ENCODE data around the gene MIER1.
"Not testable (repeated sequence)": the region's sequence is repeated elsewhere in the genome, so short reads cannot be mapped to it uniquely, and the experiment has no call there.

The MIER1 gene

DNA sequence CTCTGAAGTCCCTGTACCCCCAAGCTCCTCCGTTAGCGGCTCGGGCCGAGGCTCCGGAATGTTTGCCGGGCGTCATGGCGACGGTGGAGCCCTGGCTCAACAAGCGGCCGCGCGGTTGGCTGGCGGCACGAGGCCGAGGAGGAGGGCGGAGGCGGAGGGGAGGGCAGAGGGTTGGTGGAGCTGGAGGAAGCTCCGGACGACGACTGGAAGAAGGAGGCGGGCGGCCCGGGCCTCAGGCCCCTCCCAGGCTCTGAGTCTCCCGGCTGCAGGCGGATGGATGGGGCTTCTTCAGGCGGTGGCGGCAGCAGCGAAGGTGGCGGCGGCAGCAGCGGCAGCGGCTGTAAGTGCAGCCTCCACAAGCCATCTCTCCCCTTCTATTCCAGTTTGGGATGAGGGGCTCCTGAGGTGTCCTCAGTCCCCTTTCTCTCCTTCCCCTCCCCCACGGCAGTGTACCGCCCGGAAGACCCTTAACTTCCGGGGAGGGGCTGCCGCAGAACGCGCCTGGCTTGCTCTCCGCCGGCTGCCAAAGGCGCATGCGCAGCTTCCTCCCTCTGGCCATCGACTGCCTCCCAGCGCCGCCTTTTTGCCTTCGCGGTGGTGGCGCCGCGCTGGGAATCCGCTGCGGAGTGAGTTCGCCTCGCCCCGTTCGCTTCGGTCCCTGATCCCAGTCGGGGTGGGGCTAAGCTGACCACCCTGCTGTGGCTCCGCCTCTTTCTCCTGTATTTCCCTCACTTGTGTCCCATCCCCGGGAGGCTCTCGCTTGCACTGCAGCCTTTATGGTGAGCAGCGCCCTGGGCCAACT is at the start of gene MIER1, which contains the start of gene DNAI4:
TSS of gene MIER1 (plus strand) at position 235 of the 802 bp plus-strand sequence. CDS start at position 274, 39 bp downstream.
TSS of gene DNAI4 (minus strand) at position 101 of the 802 bp plus-strand sequence. CDS start at position 76, 25 bp downstream.
- Histone ChIP-seq H3K36me3 (ENCODE audit: control insufficient read depth, insufficient read depth, low read length) (no peaks in the 10 kb centered on the region), H3K4me3 (ENCODE audit: low read length) (peak within 1 kb of the TSS; percentile 95), H3K9me3 (ENCODE audit: control insufficient read depth, low read length) (no peaks in the 10 kb centered on the region), H3K27me3 (ENCODE audit: control insufficient read depth, insufficient read depth, low read length) (no peaks in the 10 kb centered on the region), H3K9ac (ENCODE audit: low read length) (peak within 1 kb of the TSS; percentile 82), H3K4me1 (ENCODE audit: control insufficient read depth, insufficient read depth, low read length) (peaks cover 11% of the 10 kb centered on the region)

DNA sequence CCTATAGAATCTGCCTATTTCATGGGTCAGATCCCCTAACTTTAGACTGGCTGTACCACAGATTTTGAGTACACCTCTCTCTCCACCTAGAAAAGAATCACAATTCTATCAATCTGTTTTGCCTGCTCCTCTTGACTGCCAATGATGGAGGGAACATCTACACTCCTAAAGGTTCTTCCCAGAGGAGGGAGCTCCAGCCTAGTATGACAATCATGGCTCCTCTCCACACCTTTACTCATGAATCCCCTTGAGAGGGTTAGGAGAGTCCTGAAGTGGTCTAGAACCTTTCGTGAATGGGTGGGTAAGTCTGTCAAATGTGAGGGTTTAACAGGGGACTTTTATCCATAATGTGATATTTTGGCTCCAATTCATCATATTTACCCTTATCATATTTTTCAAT is 48.1 kb upstream of the MIER1 start:
- H3K27me3 ChIP-seq (ENCODE audit: control insufficient read depth, insufficient read depth, low read length): no peaks in the 10 kb centered on the region
- H3K4me3 ChIP-seq (ENCODE audit: low read length): no peak overlapping the region
- no peaks in the 10 kb centered on the region for H3K4me1 ChIP-seq (ENCODE audit: control insufficient read depth, insufficient read depth, low read length)
- H3K9ac ChIP-seq (ENCODE audit: low read length): no peak overlapping the region
- no peaks in the 10 kb centered on the region for H3K9me3 ChIP-seq (ENCODE audit: control insufficient read depth, low read length)
- H3K36me3 ChIP-seq (ENCODE audit: control insufficient read depth, insufficient read depth, low read length): no peaks in the 10 kb centered on the region

DNA sequence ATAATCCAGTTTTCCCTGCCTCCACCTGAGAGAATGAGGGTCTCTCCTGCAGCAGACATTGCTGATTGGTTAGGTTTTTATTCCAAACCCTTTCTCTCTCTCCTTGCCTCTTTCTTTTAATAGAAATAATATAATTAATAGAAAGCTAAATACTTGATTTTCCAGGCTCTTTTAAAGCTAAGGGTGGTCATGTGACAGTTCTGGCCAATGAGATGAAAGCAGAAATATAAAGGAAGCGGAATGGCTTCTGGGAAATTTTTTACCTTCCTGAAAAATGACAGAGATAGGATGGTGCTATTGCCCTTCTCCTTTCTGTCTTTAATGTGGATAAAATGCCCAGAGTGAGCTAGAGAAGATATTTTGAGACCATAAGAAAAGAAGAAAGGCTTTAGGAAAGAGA is 35.8 kb upstream of the MIER1 start:
- Histone ChIP-seq H3K9ac (ENCODE audit: low read length) (no peak overlapping the region), H3K4me3 (ENCODE audit: low read length) (no peak overlapping the region), H3K9me3 (ENCODE audit: control insufficient read depth, low read length) (no peaks in the 10 kb centered on the region), H3K27me3 (ENCODE audit: control insufficient read depth, insufficient read depth, low read length) (no peaks in the 10 kb centered on the region), H3K4me1 (ENCODE audit: control insufficient read depth, insufficient read depth, low read length) (no peaks in the 10 kb centered on the region), H3K36me3 (ENCODE audit: control insufficient read depth, insufficient read depth, low read length) (no peaks in the 10 kb centered on the region)

DNA sequence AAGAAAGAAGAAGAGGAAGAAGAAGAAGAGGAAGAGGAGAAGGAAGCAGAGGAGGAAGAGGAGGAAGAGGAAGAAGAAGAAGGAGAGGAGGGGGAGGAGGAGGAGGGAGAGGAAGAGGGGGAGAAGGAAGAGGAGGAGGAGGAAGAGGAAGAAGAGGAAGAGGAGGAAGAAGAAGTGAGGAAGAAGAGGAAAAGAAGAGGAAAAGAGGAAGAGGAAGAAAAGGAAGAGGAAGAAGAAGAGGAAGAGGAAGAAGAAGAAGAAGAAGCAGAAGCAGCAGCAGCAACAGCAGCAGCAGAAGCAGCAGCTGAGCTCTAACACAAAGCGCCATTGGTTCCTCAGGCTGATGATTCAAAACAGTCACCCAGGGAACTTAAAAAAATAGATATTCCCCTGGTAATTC is 34.2 kb upstream of the MIER1 start:
- H3K4me1 ChIP-seq (ENCODE audit: control insufficient read depth, insufficient read depth, low read length): no peaks in the 10 kb centered on the region
- H3K36me3 ChIP-seq (ENCODE audit: control insufficient read depth, insufficient read depth, low read length): no peaks in the 10 kb centered on the region
- no peaks in the 10 kb centered on the region for H3K27me3 ChIP-seq (ENCODE audit: control insufficient read depth, insufficient read depth, low read length)
- H3K9ac ChIP-seq (ENCODE audit: low read length): no peak overlapping the region
- no peak overlapping the region for H3K4me3 ChIP-seq (ENCODE audit: low read length)
- H3K9me3 ChIP-seq (ENCODE audit: control insufficient read depth, low read length): no peaks in the 10 kb centered on the region

DNA sequence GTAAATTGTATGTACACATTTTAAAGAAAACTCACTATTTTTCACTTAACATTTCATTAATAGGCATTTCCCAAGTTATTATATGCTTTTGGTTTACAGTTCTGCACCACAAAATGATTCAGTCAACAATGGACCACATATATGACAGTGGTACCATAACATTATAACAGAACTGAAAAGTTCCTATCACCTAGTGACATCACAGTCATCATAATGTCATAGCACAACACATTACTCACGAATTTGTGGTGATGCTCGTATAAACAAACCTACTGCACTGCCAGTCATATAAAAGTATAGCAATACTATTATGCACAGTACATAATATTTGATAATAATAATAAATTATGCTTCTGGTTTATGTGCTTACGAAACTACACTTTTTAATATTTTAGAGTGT is 31.1 kb upstream of the MIER1 start:
- H3K9ac ChIP-seq (ENCODE audit: low read length): no peak overlapping the region
- no peaks in the 10 kb centered on the region for H3K4me1 ChIP-seq (ENCODE audit: control insufficient read depth, insufficient read depth, low read length)
- H3K4me3 ChIP-seq (ENCODE audit: low read length): no peak overlapping the region
- H3K36me3 ChIP-seq (ENCODE audit: control insufficient read depth, insufficient read depth, low read length): no peaks in the 10 kb centered on the region
- no peaks in the 10 kb centered on the region for H3K27me3 ChIP-seq (ENCODE audit: control insufficient read depth, insufficient read depth, low read length)
- no peaks in the 10 kb centered on the region for H3K9me3 ChIP-seq (ENCODE audit: control insufficient read depth, low read length)

DNA sequence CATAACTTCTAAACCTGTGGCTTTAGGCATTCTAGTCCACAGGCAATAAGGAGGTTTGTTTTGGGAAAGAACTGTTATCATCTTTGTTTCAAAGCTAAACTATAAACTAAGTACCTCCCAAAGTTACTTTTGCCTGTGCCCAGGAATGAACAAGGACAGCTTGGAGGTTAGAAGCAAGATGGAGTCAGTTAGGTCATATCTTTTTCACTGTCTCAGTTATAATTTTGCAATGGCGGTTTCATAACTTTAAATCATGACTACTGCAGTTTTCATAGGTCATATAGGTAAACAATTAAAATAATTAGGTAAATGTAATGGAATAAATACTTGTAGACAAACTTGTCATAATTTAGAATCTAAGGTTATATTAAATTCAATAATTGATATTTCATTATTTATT is 9.6 kb upstream of the MIER1 start:
- H3K4me1 ChIP-seq (ENCODE audit: control insufficient read depth, insufficient read depth, low read length): not testable (repeated sequence)

DNA sequence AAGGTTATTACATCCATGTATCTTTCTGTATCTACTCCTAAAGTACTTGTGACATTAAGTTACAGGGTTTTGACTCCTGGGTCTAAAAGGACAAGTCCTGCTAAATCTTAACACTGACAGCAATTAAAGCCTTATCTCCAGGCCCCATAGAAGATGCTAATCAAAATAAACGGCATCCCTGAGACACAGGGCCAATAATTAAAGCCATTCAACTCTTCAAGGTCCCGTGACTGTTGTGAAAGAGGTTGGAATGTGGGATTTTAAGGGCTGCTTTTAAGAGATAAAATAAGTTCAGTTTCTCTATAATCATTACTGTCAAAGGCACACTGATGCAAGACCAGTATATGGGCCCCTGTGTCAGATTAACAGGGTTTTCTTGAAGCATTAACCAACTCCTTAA is 8.5 kb upstream of the MIER1 start:
- H3K27me3 ChIP-seq (ENCODE audit: control insufficient read depth, insufficient read depth, low read length): no peaks in the 10 kb centered on the region
- no peaks in the 10 kb centered on the region for H3K36me3 ChIP-seq (ENCODE audit: control insufficient read depth, insufficient read depth, low read length)
- H3K9ac ChIP-seq (ENCODE audit: low read length): no peak overlapping the region
- no peak overlapping the region for H3K4me3 ChIP-seq (ENCODE audit: low read length)
- H3K9me3 ChIP-seq (ENCODE audit: control insufficient read depth, low read length): no peaks in the 10 kb centered on the region
- no peaks in the 10 kb centered on the region for H3K4me1 ChIP-seq (ENCODE audit: control insufficient read depth, insufficient read depth, low read length)

More for the DNA sequence above, 9.6 kb upstream of the MIER1 start:
- H3K27me3 ChIP-seq (ENCODE audit: control insufficient read depth, insufficient read depth, low read length); H3K9me3 ChIP-seq (ENCODE audit: control insufficient read depth, low read length); H3K9ac ChIP-seq (ENCODE audit: low read length); H3K4me3 ChIP-seq (ENCODE audit: low read length); H3K36me3 ChIP-seq (ENCODE audit: control insufficient read depth, insufficient read depth, low read length): not testable (repeated sequence)

DNA sequence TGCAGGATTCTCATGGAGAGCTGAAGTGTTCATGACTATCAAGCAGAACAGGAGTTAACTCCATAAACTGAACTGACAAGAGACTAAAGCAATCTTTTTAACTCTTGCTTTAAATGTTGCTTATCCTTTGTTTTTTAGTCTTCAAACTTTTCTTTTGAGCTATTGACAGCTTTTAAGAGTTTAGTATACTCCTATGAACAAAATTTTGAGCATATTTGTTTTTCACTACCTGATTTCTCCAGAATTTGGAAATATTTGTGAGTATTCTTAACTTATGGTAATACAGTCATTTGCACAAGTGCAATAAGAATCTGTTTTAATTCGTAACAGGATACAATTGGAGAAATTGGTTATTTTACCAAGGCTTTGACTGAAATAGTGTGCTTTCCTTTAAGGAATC is 7.3 kb upstream of the MIER1 start:
- Histone ChIP-seq H3K4me1 (ENCODE audit: control insufficient read depth, insufficient read depth, low read length) (no peaks in the 10 kb centered on the region), H3K27me3 (ENCODE audit: control insufficient read depth, insufficient read depth, low read length) (no peaks in the 10 kb centered on the region), H3K9me3 (ENCODE audit: control insufficient read depth, low read length) (no peaks in the 10 kb centered on the region), H3K4me3 (ENCODE audit: low read length) (no peak overlapping the region), H3K36me3 (ENCODE audit: control insufficient read depth, insufficient read depth, low read length) (no peaks in the 10 kb centered on the region), H3K9ac (ENCODE audit: low read length) (no peak overlapping the region)

DNA sequence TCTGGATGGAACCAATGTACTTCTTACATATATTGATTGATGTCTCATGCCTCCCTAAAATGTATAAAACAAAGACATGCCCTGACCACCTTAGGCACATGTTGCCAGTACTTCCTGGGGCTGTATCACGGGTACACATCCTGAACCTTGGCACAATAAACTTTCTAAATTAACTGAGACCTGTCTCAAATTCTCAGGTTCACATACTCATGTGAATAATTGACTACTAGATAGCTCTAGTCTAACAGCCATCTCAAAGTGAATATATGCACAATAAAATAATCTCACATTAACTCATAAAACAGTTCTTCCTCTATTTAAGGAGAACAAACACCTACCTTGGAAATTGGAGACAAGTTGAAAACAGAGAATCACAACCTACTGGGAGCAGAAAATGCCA is 5.7 kb upstream of the MIER1 start:
- Histone ChIP-seq H3K4me1 (ENCODE audit: control insufficient read depth, insufficient read depth, low read length) (peaks cover 5% of the 10 kb centered on the region), H3K27me3 (ENCODE audit: control insufficient read depth, insufficient read depth, low read length) (no peaks in the 10 kb centered on the region), H3K4me3 (ENCODE audit: low read length) (no peak overlapping the region), H3K9me3 (ENCODE audit: control insufficient read depth, low read length) (no peaks in the 10 kb centered on the region), H3K9ac (ENCODE audit: low read length) (no peak overlapping the region), H3K36me3 (ENCODE audit: control insufficient read depth, insufficient read depth, low read length) (no peaks in the 10 kb centered on the region)

DNA sequence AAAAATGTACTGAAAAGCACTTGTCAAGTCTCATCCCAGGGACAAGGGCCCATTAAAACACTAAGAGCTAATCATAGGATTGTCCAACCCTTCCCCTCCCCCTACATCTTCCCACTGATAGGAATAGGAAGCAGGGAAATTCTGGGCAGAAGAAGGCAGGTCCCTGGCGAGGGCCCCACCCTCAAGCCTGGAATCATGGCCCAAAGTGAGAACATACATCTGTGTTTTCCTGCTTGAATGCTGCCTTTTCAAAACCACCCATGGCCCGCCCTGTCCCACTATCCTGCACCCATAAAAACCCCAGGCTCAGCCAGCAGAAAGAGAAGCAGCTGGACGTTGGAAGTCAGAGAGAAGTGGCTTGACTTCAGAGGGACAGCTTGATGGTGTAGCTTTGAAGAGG is 5.0 kb upstream of the MIER1 start:
- Histone ChIP-seq H3K4me1 (ENCODE audit: control insufficient read depth, insufficient read depth, low read length) (peaks cover 7% of the 10 kb centered on the region), H3K9me3 (ENCODE audit: control insufficient read depth, low read length) (no peaks in the 10 kb centered on the region), H3K36me3 (ENCODE audit: control insufficient read depth, insufficient read depth, low read length) (no peaks in the 10 kb centered on the region), H3K9ac (ENCODE audit: low read length) (no peak overlapping the region), H3K27me3 (ENCODE audit: control insufficient read depth, insufficient read depth, low read length) (no peaks in the 10 kb centered on the region), H3K4me3 (ENCODE audit: low read length) (no peak overlapping the region)

DNA sequence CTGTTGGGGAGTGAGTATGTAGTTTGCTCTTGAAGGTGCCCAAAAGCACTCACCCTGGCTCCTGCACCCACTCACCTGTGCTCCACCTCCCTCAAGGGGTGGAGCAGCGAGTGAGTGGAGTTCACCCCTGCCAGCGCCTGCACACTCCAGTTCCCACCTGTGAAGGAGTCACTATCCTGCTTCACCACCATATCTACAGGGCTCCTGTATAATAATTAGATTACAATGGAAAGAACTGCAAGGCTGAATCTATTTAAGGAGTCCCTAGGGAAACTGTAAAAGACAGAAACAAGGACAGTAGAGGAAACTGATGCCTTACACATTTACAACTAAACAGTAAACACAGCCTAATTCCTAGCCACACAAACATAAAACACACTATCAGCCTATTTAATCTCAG is 4.2 kb upstream of the MIER1 start:
- Histone ChIP-seq H3K9me3 (ENCODE audit: control insufficient read depth, low read length) (no peaks in the 10 kb centered on the region), H3K36me3 (ENCODE audit: control insufficient read depth, insufficient read depth, low read length) (no peaks in the 10 kb centered on the region), H3K4me3 (ENCODE audit: low read length) (no peak overlapping the region), H3K9ac (ENCODE audit: low read length) (no peak overlapping the region), H3K27me3 (ENCODE audit: control insufficient read depth, insufficient read depth, low read length) (no peaks in the 10 kb centered on the region), H3K4me1 (ENCODE audit: control insufficient read depth, insufficient read depth, low read length) (peaks cover 7% of the 10 kb centered on the region)

DNA sequence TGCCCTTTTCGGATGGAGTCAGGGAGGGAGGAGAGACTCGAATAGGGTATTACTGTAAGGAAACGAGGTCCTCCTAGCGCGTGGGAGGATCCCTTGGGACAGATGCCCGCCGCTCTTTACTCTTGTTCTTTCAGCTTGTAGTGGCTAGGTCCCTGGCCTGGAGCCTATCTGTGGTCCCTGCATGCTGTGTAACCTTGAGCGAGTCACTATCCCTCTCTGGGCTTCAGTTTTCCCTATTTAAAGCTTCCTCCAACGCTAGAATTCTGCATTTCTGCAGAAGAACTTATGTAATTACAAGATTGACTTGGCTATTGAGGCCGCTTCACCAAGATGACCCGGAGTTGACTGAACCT is 744 bp downstream of the MIER1 start:
- Histone ChIP-seq H3K4me1 (ENCODE audit: control insufficient read depth, insufficient read depth, low read length) (peaks cover 11% of the 10 kb centered on the region), H3K4me3 (ENCODE audit: low read length) (peak overlapping the region; percentile 95), H3K27me3 (ENCODE audit: control insufficient read depth, insufficient read depth, low read length) (no peaks in the 10 kb centered on the region), H3K9me3 (ENCODE audit: control insufficient read depth, low read length) (no peaks in the 10 kb centered on the region), H3K36me3 (ENCODE audit: control insufficient read depth, insufficient read depth, low read length) (no peaks in the 10 kb centered on the region), H3K9ac (ENCODE audit: low read length) (peak overlapping the region; percentile 82)

DNA sequence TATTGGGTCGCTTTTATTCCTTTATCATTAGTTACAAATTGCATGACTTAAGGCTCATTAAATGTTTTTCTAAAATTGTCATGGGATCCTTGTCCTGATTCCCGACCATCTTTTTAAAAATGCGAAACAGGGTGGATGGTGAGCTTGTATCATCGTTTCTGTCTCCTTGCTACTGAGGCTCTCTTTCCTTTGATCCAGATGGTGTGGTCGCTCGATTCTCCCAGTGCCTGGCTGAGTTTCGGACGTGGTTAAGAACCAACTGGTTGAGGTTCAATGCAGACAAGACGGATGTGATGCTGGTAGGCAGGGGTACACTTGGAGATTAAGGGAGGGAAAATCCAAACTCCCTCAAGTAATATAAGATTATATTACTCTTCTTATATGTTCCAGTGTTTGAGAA is 1.2 kb downstream of the MIER1 start:
- Histone ChIP-seq H3K27me3 (ENCODE audit: control insufficient read depth, insufficient read depth, low read length) (no peaks in the 10 kb centered on the region), H3K9ac (ENCODE audit: low read length) (peak overlapping the region; percentile 82), H3K4me1 (ENCODE audit: control insufficient read depth, insufficient read depth, low read length) (peaks cover 11% of the 10 kb centered on the region), H3K9me3 (ENCODE audit: control insufficient read depth, low read length) (no peaks in the 10 kb centered on the region), H3K4me3 (ENCODE audit: low read length) (peak overlapping the region; percentile 95), H3K36me3 (ENCODE audit: control insufficient read depth, insufficient read depth, low read length) (no peaks in the 10 kb centered on the region)

Measured in mucosa of stomach (tissue), 1 donor.